Kidney epithelial cell (primary cell): ENCODE results near the gene NRG3. TPM values are rescaled to one million over a fixed set of nuclear protein-coding genes. Genes with fewer than 3 reads are reported as not detected.

Source experiments
- DNase-seq: peaks from one replicate; pipeline ENCODE4 v3.0.0-alpha.2; 2010; ENCODE audit warnings: low read depth
- H3K27me3 ChIP-seq: 2 replicates; pipeline ENCODE4 v1.6.0; 2011; ENCODE audit warnings: low read length; ENCODE audit not compliant: control insufficient read depth, insufficient read depth
- H3K36me3 ChIP-seq: 2 replicates; pipeline ENCODE4 v1.5.1; 2011; ENCODE audit warnings: low read length; ENCODE audit not compliant: control insufficient read depth, insufficient read depth
- H3K4me3 ChIP-seq: 2 replicates; pipeline ENCODE4 v1.5.1; 2011; ENCODE audit warnings: low read depth, mild to moderate bottlenecking, control low read depth, low read length
- CTCF ChIP-seq: IDR thresholded peaks from 2 replicates; pipeline ENCODE4 v1.5.1; 2011; ENCODE audit warnings: mild to moderate bottlenecking, moderate library complexity, low read length, control low read depth, inconsistent platforms; ENCODE audit not compliant: insufficient read depth, poor library complexity, severe bottlenecking
- total RNA-seq: library from RNA; depleted of rRNA; stranded (reverse); fragments of >200 nt; gene quantifications from 2 replicates; pipeline ENCODE4 v1.2.3, GENCODE V29; 2015

Gene NRG3
- total RNA-seq = 10.2 and 10.7 TPM in 2 replicates

GRCh38 chr10:81874875-81875466, at the start of gene NRG3:
NRG3 (plus strand) TSS chr10:81875194.
- no peak for DNase-seq
- H3K4me3 ChIP-seq = peak within 1 kb of the TSS; percentile 58
- no peak for TF ChIP-seq CTCF
- peaks cover 21% of the 10 kb centered on the region for H3K27me3 ChIP-seq
- H3K36me3 ChIP-seq = no peaks in the 10 kb centered on the region

DNA sequence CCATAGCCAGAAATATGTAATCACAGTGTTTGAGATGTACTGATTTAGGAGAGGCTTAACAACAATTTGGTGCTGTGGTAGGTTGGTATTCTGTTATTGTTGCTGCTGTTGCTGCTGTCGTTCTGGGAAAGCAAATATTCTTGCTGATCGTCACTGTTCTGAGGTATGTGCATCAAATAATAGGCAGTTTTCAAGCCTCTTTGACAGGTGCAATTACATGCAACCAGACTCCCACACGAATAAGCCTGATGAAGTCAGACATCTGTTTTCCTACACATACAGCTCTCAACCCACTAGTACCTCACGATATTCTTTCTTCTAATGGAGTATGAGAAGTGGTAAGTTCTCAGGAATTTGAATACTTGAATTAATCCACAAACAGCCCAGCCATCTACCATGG, 46.7 kb upstream of the NRG3 start:
- no peak for DNase-seq
- no peak for TF ChIP-seq CTCF
- Histone ChIP-seq H3K36me3 (no peaks in the 10 kb centered on the region), H3K27me3 (no peaks in the 10 kb centered on the region), H3K4me3 (no peak overlapping the region)

DNA sequence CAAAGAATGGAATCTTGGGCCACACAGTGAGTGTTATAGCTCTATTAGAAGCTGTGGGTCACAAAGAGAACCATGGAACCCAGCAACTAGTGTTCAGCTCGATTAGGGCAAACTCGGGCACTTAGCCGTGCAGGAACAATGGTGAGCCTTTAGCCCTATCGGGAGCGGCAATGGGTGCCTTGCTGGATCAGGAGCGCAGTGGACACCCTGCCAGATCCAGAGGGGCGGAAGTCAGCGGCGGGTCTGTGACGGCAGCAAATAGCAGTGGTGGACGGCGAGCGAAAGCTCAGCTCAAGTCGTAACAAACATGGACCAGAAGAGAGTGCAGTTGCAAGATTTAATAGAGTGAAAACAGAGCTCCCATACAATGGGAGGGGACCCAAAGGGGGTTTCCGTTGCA, 43.9 kb upstream of the NRG3 start:
- Histone ChIP-seq H3K4me3 (no peak overlapping the region), H3K27me3 (no peaks in the 10 kb centered on the region), H3K36me3 (no peaks in the 10 kb centered on the region)
- TF ChIP-seq CTCF = no peak
- DNase-seq = no peak

- TF ChIP-seq CTCF = peak; percentile 53
- no peak for DNase-seq
- no peak overlapping the region for H3K4me3 ChIP-seq
- no peaks in the 10 kb centered on the region for H3K36me3 ChIP-seq
- no peaks in the 10 kb centered on the region for H3K27me3 ChIP-seq
Observed at GRCh38 chr10:81838950-81839349, 36.0 kb upstream of the NRG3 start.

GRCh38 chr10:81843042-81843441, 32.0 kb upstream of the NRG3 start:
- DNase-seq = no peak
- H3K36me3 ChIP-seq = no peaks in the 10 kb centered on the region
- no peak overlapping the region for H3K4me3 ChIP-seq
- peak; percentile 36 for TF ChIP-seq CTCF
- no peaks in the 10 kb centered on the region for H3K27me3 ChIP-seq

- Histone ChIP-seq H3K27me3 (no peaks in the 10 kb centered on the region), H3K4me3 (no peak overlapping the region), H3K36me3 (no peaks in the 10 kb centered on the region)
- no peak for DNase-seq
- TF ChIP-seq CTCF = no peak
Observed at GRCh38 chr10:81847675-81848074, 27.3 kb upstream of the NRG3 start.
